HepG2 (cell line): ENCODE data around the gene COMT. TPM values are rescaled to one million over a fixed set of nuclear protein-coding genes. Genes with fewer than 3 reads are reported as not detected.

Experiments used
- CBX2 ChIP-seq, 2 experiments: fragments of 200-600 bp in 1 of 2; sonication (generic); formaldehyde crosslinking in 1 of 2; IDR thresholded peaks; 2 replicates each; pipeline versions ENCODE4 v1.7.0 to v1.8.1; 2018 to 2022; ENCODE audit warnings: low read depth in 2 of 2, low read length in 1 of 2, mild to moderate bottlenecking in 1 of 2, missing genetic modification reagents in 1 of 2
- CREM ChIP-seq, 2 experiments: sonication (generic) in 1 of 2; formaldehyde crosslinking in 1 of 2; IDR thresholded peaks; 2 replicates each; pipeline versions ENCODE4 v1.4.0 to v1.6.1; 2016 to 2020; ENCODE audit warnings: antibody characterized with exemption in 1 of 2, mild to moderate bottlenecking in 1 of 2, missing genetic modification reagents in 1 of 2
- FOXA3 ChIP-seq: IDR thresholded peaks from 2 replicates; pipeline ENCODE4 v1.6.1; 2016; ENCODE audit warnings: missing genetic modification reagents, missing compliant biosample characterization
- HNF1A ChIP-seq, 2 experiments: sonication (generic) in 1 of 2; formaldehyde crosslinking in 1 of 2; IDR thresholded peaks; 2 replicates each; pipeline versions ENCODE4 v1.4.0 to v1.6.1; 2016 to 2020; ENCODE audit warnings: borderline replicate concordance in 1 of 2, low read depth in 1 of 2, mild to moderate bottlenecking in 1 of 2, missing genetic modification reagents in 1 of 2
- HNRNPL ChIP-seq: fragments of 200-400 bp; formaldehyde crosslinking; IDR thresholded peaks from 2 replicates; pipeline ENCODE4 v1.6.1; 2017; ENCODE audit warnings: mild to moderate bottlenecking, low read depth, low read length
- MLLT10 ChIP-seq: sonication (generic); formaldehyde crosslinking; IDR thresholded peaks from 2 replicates; pipeline ENCODE4 v1.4.0; 2020; ENCODE audit warnings: missing genetic modification reagents
- MXI1 ChIP-seq: IDR thresholded peaks from 3 replicates; pipeline ENCODE4 v1.6.1; 2012; ENCODE audit warnings: low read depth, low read length, inconsistent platforms, borderline replicate concordance
- RAD21 ChIP-seq: fragments of 450-650 bp; formaldehyde crosslinking; IDR thresholded peaks from 2 replicates; pipeline ENCODE4 v1.5.0; 2020; ENCODE audit warnings: mild to moderate bottlenecking
- TERF1 ChIP-seq: sonication (generic); formaldehyde crosslinking; IDR thresholded peaks from 2 replicates; pipeline ENCODE4 v1.8.0; 2022; ENCODE audit warnings: mild to moderate bottlenecking, missing genetic modification reagents, moderate library complexity
- ZNF274 ChIP-seq: sonication (generic); formaldehyde crosslinking; IDR thresholded peaks from 2 replicates; pipeline ENCODE4 v1.5.1; 2020; ENCODE audit warnings: mild to moderate bottlenecking, missing genetic modification reagents
- ZNF34 ChIP-seq: sonication (generic); formaldehyde crosslinking; IDR thresholded peaks from 2 replicates; pipeline ENCODE4 v1.4.0; 2020; ENCODE audit warnings: mild to moderate bottlenecking, missing genetic modification reagents, borderline replicate concordance
- ZNF496 ChIP-seq: sonication (generic); formaldehyde crosslinking; IDR thresholded peaks from 2 replicates; pipeline ENCODE4 v1.8.1; 2023; ENCODE audit warnings: mild to moderate bottlenecking, moderate library complexity, missing genetic modification reagents; ENCODE audit not compliant: insufficient replicate concordance
- ZNF687 ChIP-seq: sonication (generic); formaldehyde crosslinking; IDR thresholded peaks from 2 replicates; pipeline ENCODE4 v1.5.1; 2020; ENCODE audit warnings: mild to moderate bottlenecking, missing genetic modification reagents, moderate library complexity
- ZNF788 ChIP-seq: sonication (generic); formaldehyde crosslinking; IDR thresholded peaks from 2 replicates; pipeline ENCODE4 v1.5.0; 2020; ENCODE audit warnings: mild to moderate bottlenecking, missing genetic modification reagents, borderline replicate concordance
- ZSCAN22 ChIP-seq: sonication (generic); formaldehyde crosslinking; IDR thresholded peaks from 2 replicates; pipeline ENCODE4 v1.4.0; 2020; ENCODE audit warnings: mild to moderate bottlenecking, missing genetic modification reagents
- polyA plus RNA-seq, 8 experiments: library from polyadenylated mRNA; depleted of rRNA in 3 of 8; stranded (reverse) in 7 of 8; unstranded in 1 of 8; fragments of >200 nt; fragmentation: Illumina TruSeq in 4 of 8; extraction: Trizol in 4 of 8; gene quantifications; 2 replicates each; pipeline versions ENCODE4 v1.2.1 to v1.2.3, GENCODE V29; 2011 to 2016; ENCODE audit warnings: low read depth in 4 of 8, missing spikeins in 1 of 8, mixed read lengths in 1 of 8; ENCODE audit not compliant: insufficient read depth in 1 of 8
- total RNA-seq, 5 experiments: library from RNA; depleted of rRNA; stranded (reverse); fragments of >200 nt; fragmentation: Illumina TruSeq; extraction: Trizol; gene quantifications; 2 replicates each; pipeline ENCODE4 v1.2.3, GENCODE V29; 2016; ENCODE audit warnings: low read depth in 1 of 5

The COMT gene
- total and polyA plus RNA-seq, 2 of the 13 experiments (the other 11 are each of a cell fraction or from before 2014, with no cell fraction given): 156 to 162 TPM

GRCh38 chr22:19986410-19987341 is 45.1 kb downstream of the COMT start (continued):
- TF ChIP-seq ZNF687 (CRISPR knock-in tag): peak; percentile 71
- no peak for TF ChIP-seq HNRNPL
- TF ChIP-seq ZNF788: peak; percentile 20; the same call in 1 of the 2 replicates
- TF ChIP-seq CREM (IDR thresholded peaks at IDR 0.05): no peak
- TF ChIP-seq CREM (CRISPR knock-in tag; IDR thresholded peaks at IDR 0.05): no peak
- TF ChIP-seq CBX2 (IDR thresholded peaks at IDR 0.05; ENCODE audit: low read depth, low read length): no peak
- no peak for TF ChIP-seq CBX2 (CRISPR knock-in tag; IDR thresholded peaks at IDR 0.05; ENCODE audit: low read depth)
- TF ChIP-seq ZSCAN22 (CRISPR knock-in tag): no peak
- TF ChIP-seq RAD21 (CRISPR knock-in tag): 0 out of 2 replicates have a peak, but pooled peaks have one; percentile 24
- no peak for TF ChIP-seq ZNF496
- TF ChIP-seq TERF1 (CRISPR knock-in tag): peak; percentile 84; the same call in 1 of the 2 replicates
- no peak for TF ChIP-seq ZNF34 (CRISPR knock-in tag)
- TF ChIP-seq MXI1: peak; percentile 26; the same call in 1 of the 3 replicates
- TF ChIP-seq FOXA3 (CRISPR knock-in tag): no peak
- no peak for TF ChIP-seq HNF1A (IDR thresholded peaks at IDR 0.05; ENCODE audit: low read depth)
- TF ChIP-seq HNF1A (CRISPR knock-in tag; IDR thresholded peaks at IDR 0.05; ENCODE audit: borderline replicate concordance): no peak
- no peak for TF ChIP-seq ZNF274 (CRISPR knock-in tag)
- TF ChIP-seq MLLT10 (CRISPR knock-in tag): no peak
